Heart left ventricle (tissue), 16 donors: ENCODE measurements around the gene TRMT2A. TPM values are rescaled to one million over a fixed set of nuclear protein-coding genes. Genes with fewer than 3 reads are reported as not detected.

Source experiments
- ATAC-seq, 4 donors: fragments of 200-7000 bp; cut with Tn5 transposase; one replicate each; pipeline ENCODE4 v1.9.1; 2020 to 2022; ENCODE audit warnings: moderate library complexity in 4 of 4, mild to moderate bottlenecking in 3 of 4, moderate number of reproducible peaks in 1 of 4
- DNase-seq, 5 donors: peaks; one replicate each; pipeline ENCODE4 v3.0.0-alpha.2; 2020
- H3K27ac ChIP-seq, 12 donors: fragments of 200-600 bp; sonication (generic) in 4 of 12; one replicate each; pipeline versions ENCODE4 v1.5.0 to v1.8.0; 2016 to 2022; ENCODE audit warnings: mild to moderate bottlenecking in 2 of 12
- H3K27me3 ChIP-seq, 9 donors: fragments of 200-600 bp; sonication (generic) in 2 of 9; one replicate each; pipeline versions ENCODE4 v1.5.1 to v1.8.0; 2016 to 2022; ENCODE audit warnings: mild to moderate bottlenecking in 3 of 9
- H3K36me3 ChIP-seq, 9 donors: fragments of 200-600 bp; sonication (generic) in 2 of 9; one replicate each; pipeline versions ENCODE4 v1.5.0 to v1.8.0; 2018 to 2022; ENCODE audit warnings: mild to moderate bottlenecking in 2 of 9
- H3K4me1 ChIP-seq, 12 donors: fragments of 200-600 bp; sonication (generic) in 4 of 12; one replicate each; pipeline versions ENCODE4 v1.5.0 to v1.8.0; 2016 to 2022; ENCODE audit warnings: mild to moderate bottlenecking in 3 of 12
- H3K4me3 ChIP-seq, 12 donors: fragments of 200-600 bp; sonication (generic) in 4 of 12; one replicate each; pipeline versions ENCODE4 v1.5.0 to v1.8.0; 2017 to 2022; ENCODE audit warnings: mild to moderate bottlenecking in 9 of 12, moderate library complexity in 4 of 12
- H3K9me3 ChIP-seq, 12 donors: fragments of 200-600 bp; sonication (generic) in 4 of 12; one replicate each; pipeline versions ENCODE4 v1.5.0 to v1.8.0; 2016 to 2022; ENCODE audit warnings: mild to moderate bottlenecking in 1 of 12
- POLR2A ChIP-seq, 2 donors: fragments of 450-650 bp; IDR thresholded peaks; one replicate each; pipeline ENCODE4 v1.6.1; 2017; ENCODE audit warnings: antibody characterized with exemption in 2 of 2, mild to moderate bottlenecking in 2 of 2, moderate library complexity in 2 of 2
- WGBS, 4 donors: extraction: QIAGEN DNeasy Blood & Tissue Kit in 2 of 4; methylation state at CpG; one replicate each; pipeline versions ENCODE4 v1.1.5 to v1.1.7; 2013 to 2018; 5-methylcytosine and 5-hydroxymethylcytosine counted together
- intact Hi-C, 10 donors: fragments of 100-400 bp; cut with DNase I; formaldehyde crosslinking; loops; one replicate each; pipeline versions ENCODE4 v1.11.1 to v1.14.2; 2022
- polyA plus RNA-seq, 2 donors: library from polyadenylated mRNA; stranded (reverse); fragments of 200-250 nt; gene quantifications; one replicate each; pipeline ENCODE4 v1.2.3, GENCODE V29; 2013
- total RNA-seq, 9 donors: library from RNA; depleted of rRNA in 2 of 9; stranded (reverse); fragments of >200 nt in 2 of 9; fragmentation: NEBNext Ultra II Directional in 3 of 9; extraction: Animal tissue kit (Norgen Biotek cat#: 25700) in 3 of 9; gene quantifications; one replicate each; pipeline versions ENCODE4 v1.1.0 to v1.2.4, GENCODE V29; 2016 to 2023
- TF ChIP-seq, protein P1 (sequence below), 12 donors: fragments of 200-600 bp; sonication (generic) in 4 of 12; IDR thresholded peaks; one replicate each; pipeline versions ENCODE4 v1.5.0 to v1.8.0; 2018 to 2022; ENCODE audit warnings: antibody characterized with exemption in 12 of 12, mild to moderate bottlenecking in 5 of 12
- donor health status: ischemic (EF 13 %, LVEDD 7.1; RV severe dilation, severe dysfunction).
- donor health status: healthy with polysubstance abuse.
- donor health status: DM: no; HTN: yes; CAD: no.
- donor health status: DM: no; HTN: no; CAD: no.
- donor health status: ischemic (EF 25% LVEDD 6.9; RV normal size, moderate dysfunction).
- donor health status: ischemic (EF 25% LVEDD 5.7; RV mildly dilated, moderate dysfunction).
- donor health status: healthy.
- donor health status: DM: yes; HTN: yes; CAD: no.
- donor health status: ischemic (EF 35%, LVEDD 5.7; RV mildly dilated, moderate dysfunction).
- donor health status: nonischemic (EF 11% LVEDD 7.7; RV severe dilation, severe dysfunction).
- donor health status: DM: yes; HTN: yes; CAD: no.
- donor health status: PGD.
- donor health status: ischemic (EF 29% LVEDD 5.4; RV normal size, mild dysfunction).
- donor health status: nonischemic (EF 23%, LVEDD 6.1; RV moderate dilation, normal function).

The TRMT2A gene
- total and polyA plus RNA-seq, 11 donors: 15.8 to 31.3 (median 20.2) TPM

DNA sequence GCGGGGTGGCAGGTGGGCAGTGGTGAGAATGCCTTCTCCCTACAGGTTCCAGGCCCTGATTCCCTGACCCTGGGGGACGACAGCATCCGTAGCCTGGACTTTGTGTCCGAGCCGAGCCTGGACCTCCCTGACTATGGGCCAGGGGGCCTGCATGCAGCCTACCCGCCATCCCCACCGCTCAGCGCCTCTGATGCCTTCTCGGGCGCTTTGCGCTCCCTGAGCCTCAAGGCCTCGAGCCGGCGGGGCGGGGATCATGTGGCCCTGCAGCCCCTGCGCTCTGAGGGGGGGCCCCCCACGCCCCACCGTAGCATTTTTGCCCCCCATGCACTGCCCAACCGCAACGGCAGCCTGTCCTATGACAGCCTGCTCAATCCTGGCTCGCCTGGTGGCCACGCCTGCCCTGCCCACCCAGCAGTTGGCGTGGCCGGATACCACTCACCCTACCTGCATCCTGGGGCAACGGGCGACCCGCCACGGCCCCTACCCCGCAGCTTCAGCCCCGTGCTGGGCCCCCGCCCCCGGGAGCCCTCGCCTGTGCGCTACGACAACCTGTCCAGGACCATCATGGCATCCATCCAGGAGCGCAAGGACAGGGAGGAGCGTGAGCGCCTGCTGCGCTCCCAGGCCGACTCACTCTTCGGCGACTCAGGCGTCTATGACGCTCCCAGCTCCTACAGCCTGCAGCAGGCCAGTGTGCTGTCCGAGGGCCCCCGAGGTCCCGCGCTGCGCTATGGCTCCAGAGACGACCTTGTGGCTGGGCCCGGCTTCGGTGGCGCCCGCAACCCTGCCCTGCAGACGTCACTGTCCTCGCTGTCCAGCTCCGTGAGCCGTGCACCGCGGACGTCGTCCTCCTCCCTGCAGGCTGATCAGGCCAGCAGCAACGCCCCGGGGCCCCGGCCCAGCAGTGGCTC, 25.9 kb upstream of the TRMT2A start:
- intact Hi-C loops: no loop called here
- no peak for ATAC-seq
- 92 to 96% (median 94%) methylated on average over 33 to 65 of the region's 65 CpGs for WGBS, 4 donors

DNA sequence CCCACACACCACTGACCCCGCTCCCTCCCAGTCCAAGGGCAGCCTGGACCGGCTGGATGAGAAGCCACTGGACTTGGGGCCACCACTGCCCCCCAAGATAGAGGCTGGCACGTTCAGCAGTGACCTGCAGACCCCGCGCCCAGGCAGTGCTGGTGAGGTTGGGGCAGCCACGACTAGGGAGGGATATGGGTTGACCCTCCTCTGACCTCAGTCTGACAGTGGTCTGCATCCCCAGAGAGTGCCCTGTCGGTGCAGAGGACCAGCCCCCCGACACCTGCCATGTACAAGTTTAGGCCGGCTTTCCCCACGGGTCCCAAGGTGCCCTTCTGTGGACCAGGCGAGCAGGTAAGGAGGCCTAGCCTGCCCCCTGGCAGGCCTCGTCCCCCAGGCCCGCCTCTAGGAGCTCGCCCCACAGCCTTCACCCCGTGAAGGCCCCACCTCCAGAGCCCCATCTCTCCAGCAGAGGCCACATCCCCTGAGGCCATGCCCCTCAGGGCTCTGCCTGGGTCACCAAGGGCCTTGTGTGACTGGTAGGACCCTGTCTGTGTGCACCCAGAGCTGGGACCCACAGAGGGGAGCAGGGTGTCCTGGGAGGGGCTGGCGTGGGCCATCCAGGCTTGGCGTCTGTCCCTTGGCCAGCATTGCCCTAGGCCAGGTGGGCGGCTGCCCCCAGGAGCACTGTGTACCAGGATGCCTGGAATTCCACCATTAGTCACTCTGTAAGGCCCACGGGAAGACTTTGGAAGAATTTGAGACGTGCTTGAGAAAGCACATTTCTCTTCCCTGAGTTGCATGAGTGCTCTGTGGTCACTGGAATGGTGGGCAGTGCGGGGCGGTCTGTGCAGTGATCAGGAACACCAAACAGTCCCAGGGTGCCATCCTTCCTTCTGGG, 24.4 kb upstream of the TRMT2A start:
- no peaks in the 10 kb centered on the region for H3K9me3 ChIP-seq
- H3K4me1 ChIP-seq: peaks cover 13 to 26% (median 23%) of the 10 kb centered on the region in 12 donors
- intact Hi-C loops: no loop called here
- H3K4me3 ChIP-seq: no peak overlapping the region
- H3K27me3 ChIP-seq: no peaks in the 10 kb centered on the region
- peaks cover 0 to 55% (median 12%) of the 10 kb centered on the region in 9 donors for H3K36me3 ChIP-seq
- no peak overlapping the region for H3K27ac ChIP-seq
- DNase-seq (peak in 1 of 5 donors; percentile 52), ATAC-seq (no peak)
- 86 to 89% (median 89%) methylated on average over 11 to 22 of the region's 22 CpGs for WGBS, 4 donors
- TF ChIP-seq, protein P1, sequence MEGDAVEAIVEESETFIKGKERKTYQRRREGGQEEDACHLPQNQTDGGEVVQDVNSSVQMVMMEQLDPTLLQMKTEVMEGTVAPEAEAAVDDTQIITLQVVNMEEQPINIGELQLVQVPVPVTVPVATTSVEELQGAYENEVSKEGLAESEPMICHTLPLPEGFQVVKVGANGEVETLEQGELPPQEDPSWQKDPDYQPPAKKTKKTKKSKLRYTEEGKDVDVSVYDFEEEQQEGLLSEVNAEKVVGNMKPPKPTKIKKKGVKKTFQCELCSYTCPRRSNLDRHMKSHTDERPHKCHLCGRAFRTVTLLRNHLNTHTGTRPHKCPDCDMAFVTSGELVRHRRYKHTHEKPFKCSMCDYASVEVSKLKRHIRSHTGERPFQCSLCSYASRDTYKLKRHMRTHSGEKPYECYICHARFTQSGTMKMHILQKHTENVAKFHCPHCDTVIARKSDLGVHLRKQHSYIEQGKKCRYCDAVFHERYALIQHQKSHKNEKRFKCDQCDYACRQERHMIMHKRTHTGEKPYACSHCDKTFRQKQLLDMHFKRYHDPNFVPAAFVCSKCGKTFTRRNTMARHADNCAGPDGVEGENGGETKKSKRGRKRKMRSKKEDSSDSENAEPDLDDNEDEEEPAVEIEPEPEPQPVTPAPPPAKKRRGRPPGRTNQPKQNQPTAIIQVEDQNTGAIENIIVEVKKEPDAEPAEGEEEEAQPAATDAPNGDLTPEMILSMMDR (IDR thresholded peaks at IDR 0.05): no peak
- no peak for TF ChIP-seq POLR2A (IDR thresholded peaks at IDR 0.05)

More for the DNA sequence above, 25.9 kb upstream of the TRMT2A start:
- H3K9me3 ChIP-seq: no peaks in the 10 kb centered on the region
- H3K27ac ChIP-seq: no peak overlapping the region
- no peaks in the 10 kb centered on the region for H3K27me3 ChIP-seq
- DNase-seq: peak in 1 of 5 donors; percentile 57
- TF ChIP-seq POLR2A (IDR thresholded peaks at IDR 0.05): no peak
- TF ChIP-seq, protein P1 (IDR thresholded peaks at IDR 0.05): no peak
- H3K4me3 ChIP-seq: no peak overlapping the region
- peaks cover 0 to 11% (median 8%) of the 10 kb centered on the region in 12 donors for H3K4me1 ChIP-seq
- peaks cover 0 to 59% (median 12%) of the 10 kb centered on the region in 9 donors for H3K36me3 ChIP-seq

DNA sequence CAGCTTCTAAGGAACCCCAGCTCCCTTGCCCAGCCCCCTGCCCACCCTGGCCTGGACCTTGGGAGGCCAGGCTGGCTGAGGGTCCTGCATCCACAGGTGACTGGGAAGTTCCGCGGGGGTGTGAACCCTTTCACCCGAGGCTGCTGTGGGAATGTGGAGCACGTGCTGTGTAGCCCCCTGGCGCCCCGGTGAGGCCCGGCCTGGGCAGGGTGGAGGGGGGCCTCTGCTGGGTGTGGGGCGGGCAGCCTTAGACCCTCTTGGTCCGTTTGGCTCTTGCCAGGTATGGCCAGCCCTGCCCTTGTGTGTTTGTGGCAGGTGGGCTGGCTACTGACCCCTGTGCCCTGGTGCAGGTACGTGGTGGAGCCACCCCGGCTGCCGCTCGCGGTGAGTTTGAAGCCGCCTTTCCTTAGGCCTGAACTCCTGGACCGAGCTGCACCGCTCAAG, 23.5 kb upstream of the TRMT2A start:
- TF ChIP-seq POLR2A (IDR thresholded peaks at IDR 0.05): no peak
- TF ChIP-seq, protein P1 (IDR thresholded peaks at IDR 0.05): no peak
- no peaks in the 10 kb centered on the region for H3K27me3 ChIP-seq
- WGBS, 4 donors: 94 to 100% (median 94%) methylated on average over 1 to 17 of the region's 17 CpGs; no CpG with 5 or more reads in 1 of the 4 donors
- H3K4me1 ChIP-seq: peaks cover 16 to 35% (median 32%) of the 10 kb centered on the region in 12 donors
- peaks cover 0 to 50% (median 12%) of the 10 kb centered on the region in 9 donors for H3K36me3 ChIP-seq
- H3K9me3 ChIP-seq: no peaks in the 10 kb centered on the region
- no peak overlapping the region for H3K27ac ChIP-seq
- no peak overlapping the region for H3K4me3 ChIP-seq
- ATAC-seq: no peak
- DNase-seq: peak in 1 of 5 donors; percentile 61
- intact Hi-C loops: no loop called here
